GM12801 (cell line): ENCODE data around the gene UNK.

Source experiments
- TF ChIP-seq, protein P1 (sequence below): IDR thresholded peaks from one replicate; pipeline ENCODE4 v1.5.1; 2011; ENCODE audit warnings: control low read depth; ENCODE audit not compliant: insufficient read length; ENCODE audit errors: extremely low read depth

UNK gene

DNA sequence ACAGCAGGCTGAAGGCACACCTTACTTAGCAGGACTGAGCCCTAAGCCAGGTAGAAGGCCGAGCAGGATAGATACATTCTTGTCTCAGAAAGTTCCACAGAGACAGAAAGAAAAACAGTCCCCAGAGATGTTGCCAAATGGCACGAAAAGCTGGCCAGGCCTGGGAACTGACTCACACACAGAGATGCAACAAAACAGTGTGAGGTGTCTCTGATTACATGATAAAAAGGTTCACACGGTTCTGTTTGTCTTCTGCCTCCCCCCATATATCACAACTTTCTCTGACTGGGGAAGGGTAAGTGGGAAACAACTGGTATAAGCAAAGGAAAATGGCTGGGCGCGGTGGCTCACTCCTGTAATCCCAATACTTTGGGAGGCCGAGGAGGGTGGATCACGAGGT lies 68.8 kb downstream of the UNK start:
- TF ChIP-seq, protein P1, sequence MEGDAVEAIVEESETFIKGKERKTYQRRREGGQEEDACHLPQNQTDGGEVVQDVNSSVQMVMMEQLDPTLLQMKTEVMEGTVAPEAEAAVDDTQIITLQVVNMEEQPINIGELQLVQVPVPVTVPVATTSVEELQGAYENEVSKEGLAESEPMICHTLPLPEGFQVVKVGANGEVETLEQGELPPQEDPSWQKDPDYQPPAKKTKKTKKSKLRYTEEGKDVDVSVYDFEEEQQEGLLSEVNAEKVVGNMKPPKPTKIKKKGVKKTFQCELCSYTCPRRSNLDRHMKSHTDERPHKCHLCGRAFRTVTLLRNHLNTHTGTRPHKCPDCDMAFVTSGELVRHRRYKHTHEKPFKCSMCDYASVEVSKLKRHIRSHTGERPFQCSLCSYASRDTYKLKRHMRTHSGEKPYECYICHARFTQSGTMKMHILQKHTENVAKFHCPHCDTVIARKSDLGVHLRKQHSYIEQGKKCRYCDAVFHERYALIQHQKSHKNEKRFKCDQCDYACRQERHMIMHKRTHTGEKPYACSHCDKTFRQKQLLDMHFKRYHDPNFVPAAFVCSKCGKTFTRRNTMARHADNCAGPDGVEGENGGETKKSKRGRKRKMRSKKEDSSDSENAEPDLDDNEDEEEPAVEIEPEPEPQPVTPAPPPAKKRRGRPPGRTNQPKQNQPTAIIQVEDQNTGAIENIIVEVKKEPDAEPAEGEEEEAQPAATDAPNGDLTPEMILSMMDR, result no peak

DNA sequence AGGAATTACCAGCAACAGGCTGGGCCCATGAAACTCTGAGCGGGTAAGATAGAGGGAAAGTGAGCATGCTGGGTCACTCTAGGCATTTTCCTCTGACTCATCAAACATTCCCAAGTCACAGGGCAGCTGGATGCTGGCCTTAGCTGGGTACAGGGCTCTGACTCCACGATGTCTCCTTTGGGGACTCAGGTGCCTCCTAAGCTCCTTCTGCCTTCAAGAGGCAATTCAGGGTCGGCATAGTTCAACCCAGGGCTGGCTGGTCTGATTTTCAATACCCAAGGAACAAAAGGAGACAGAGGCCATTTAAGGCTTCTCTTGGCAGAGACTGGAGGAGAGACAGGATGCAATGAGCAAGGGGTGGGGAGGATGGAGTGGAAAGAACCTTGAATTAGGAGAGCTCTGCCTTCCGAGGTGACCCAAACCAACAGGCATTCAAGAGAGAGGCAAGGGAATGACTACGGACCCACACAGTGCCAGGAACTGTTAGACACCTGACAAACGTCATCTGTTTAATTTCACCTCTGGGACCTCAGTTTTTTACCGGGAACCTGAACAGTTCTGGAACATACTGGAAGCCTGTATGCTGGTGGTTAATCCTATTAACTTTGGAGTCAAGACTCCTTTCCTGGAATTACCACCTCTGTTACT lies 69.6 kb downstream of the UNK start:
- TF ChIP-seq, protein P1, result no peak

DNA sequence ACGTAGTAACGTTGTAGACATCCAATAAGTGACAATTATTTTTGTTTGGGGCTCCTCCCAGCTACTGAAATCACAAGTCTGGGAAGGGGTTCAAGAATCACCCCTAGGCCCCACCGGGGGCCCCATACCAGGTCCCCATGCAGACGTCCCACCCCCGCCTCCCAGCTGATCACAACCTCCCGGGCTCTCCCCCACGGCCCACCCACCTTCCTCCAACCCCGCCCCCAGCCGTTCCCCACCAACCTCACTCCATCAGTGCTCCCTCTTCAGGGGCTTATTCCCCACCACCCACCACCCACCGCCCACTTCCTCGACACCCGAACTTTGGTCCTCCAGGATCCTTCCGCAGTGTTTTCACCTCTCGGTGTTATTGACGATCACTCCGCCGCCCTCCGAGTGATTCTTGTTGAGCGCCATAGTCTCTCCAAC lies 70.3 kb downstream of the UNK start:
- TF ChIP-seq, protein P1, result no peak

DNA sequence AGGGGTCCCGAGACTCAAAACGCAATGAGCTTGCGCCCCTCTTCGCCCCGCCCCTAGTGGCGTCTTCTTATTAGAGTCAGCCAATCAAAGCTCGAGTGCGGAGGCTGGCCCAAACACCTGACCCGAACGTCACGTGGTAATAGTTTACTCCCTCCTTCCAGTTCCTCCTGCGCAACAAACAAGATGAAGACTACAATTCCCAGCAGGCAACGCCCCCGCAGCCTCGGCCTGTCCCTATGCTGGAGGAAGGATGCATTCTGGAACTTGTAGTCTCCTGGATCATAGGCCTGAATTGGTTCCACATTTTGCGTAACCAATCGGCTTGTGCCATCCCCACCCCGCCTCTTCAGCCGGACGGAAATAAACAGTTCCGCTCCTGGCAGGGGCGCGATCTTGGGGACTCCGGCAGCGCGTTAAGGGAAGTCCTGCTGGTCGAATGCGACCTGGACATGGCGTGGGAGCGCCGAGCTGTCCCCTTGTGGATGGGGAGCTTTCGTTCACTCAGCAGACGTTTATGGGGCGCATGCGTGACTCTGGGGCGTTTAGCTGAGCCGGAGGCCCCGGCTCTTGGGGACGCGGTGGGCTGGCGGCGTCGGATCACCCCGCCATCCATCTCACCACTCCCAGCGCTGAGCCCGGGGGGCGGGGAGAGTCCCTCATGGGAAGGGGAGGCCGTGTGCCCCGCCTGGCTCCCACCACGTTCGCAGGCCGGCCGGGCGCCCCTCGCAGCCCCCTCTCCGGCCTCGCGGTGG lies 70.9 kb downstream of the UNK start, which contains the start of gene WBP2:
Gene WBP2, minus strand, starts transcription at position 26 of the 752 bp plus-strand sequence. CDS start 38 bp downstream, outside the sequence.
- TF ChIP-seq, protein P1, result no peak

DNA sequence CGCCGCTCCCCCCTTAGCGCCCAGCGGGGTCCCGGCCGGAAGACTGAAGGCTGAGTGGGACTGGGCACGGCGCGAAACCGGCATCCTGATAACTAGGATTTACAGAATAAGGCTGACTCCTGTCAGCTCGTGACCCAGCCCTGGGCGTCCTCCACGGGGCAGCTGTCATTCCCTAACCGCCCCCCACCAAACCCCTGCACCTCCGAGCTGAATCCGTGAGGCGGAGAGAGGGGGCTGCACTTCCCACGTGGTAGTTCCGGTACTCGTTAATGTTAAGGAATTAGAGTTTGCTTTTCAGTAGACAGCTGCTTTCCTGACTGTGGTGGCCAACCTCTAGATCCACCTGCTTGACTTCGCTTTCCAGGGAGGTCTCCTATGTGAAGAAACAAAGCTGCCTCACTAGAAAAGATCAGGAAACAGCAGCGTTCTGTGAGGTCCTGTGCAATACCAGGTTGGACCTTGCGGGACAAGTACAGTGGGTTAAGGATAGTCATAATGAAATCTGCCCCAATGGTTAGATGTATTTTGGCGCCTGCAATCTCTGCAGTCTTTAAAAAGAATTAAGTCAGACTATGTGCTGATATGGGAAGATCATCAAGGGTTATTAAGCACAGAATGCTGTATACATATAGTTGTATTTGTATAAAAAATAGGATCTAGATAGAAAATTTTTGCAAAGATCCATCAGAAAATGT lies 71.6 kb downstream of the UNK start:
- TF ChIP-seq, protein P1, result no peak

DNA sequence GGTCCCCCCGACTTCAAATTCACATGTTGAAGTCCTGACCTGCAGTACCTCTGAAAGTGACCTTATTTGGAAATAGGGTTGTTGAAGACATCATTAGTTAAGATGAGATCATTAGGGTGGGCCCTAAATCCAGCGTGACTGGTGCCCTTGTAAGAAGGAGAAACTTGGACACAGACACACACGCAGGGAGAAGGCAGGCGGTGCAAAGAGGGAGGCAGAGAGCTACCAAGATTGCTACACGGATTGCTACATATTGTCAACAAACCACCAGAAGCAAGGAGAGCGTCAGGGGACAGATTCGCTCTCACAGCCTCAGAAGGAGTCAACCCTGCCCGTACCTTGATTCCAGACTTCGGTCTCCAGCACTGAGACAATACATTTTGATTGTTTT lies 77.3 kb downstream of the UNK start:
- TF ChIP-seq, protein P1, result no peak

DNA sequence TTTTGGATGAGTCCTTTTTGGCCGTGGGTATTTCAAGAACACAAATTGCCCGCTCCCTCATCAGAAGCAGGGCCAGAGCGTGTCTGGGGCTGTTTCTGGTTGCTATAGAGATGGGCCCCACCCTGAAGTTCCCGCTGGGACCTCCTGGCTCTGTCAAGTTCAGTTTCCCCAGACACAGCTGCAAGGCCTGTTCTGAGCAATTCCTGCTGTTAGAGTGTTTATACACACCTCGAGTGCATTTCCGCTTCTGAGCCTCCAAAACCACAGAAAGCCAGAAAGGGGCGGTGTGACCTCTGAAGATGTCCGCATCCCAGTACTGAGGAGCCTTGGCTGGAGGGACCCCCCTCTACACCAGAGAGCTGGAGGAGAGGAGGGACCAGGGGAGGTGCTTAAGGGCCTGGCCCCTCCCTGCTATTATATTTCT lies 79.9 kb downstream of the UNK start:
- TF ChIP-seq, protein P1, result no peak
